ENCODE measurements around the gene HOXB4. TPM values are rescaled to one million over a fixed set of nuclear protein-coding genes. Genes with fewer than 3 reads are reported as not detected.

HOXB4 gene
- polyA plus RNA-seq, 1 donor: 1.0 TPM

DNA sequence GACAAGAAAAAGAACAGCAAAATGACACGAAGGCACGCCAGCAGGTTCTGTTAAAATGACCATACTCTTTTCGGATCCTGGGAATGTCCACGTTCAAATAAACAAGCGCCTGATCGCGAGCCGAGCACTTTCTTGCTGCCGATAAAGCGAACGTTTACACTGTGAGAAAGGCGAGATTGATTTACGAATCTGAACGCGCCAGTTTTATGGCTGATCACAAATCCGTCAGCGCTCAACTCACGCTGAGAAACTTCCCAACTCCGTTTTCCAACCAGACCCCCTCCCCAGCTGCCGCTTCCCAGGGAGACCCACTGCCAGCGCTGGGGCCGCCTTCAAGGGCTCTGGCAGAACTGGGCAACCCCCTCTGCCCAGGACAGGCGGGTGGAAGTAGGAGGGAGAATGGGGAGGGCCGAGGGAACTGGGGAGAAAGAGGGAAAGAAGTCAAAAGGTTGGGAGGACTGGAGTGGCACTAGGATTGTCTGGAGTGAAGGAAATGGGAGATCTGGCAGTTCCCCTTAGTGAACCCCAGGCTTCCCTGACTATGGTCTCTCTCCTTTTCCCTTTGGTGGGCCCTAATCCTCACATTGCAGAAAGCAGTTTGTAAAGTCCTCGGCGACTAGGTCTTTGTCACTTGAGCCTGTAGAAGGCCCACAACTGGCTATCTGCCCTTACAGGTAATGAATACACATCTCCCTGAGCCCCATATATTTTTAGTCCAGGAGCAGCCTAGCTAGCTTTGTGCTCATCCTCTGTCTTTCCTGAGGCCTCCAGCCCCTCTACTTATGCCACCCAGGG is 6.9 kb downstream of the HOXB4 start:
- no peak for DNase-seq

GRCh38 chr17:48570325-48571023 is 7.7 kb downstream of the HOXB4 start:
- no peak for DNase-seq

GRCh38 chr17:48569674-48570324 is 8.4 kb downstream of the HOXB4 start:
- DNase-seq: no peak

GRCh38 chr17:48569240-48569582 is 8.9 kb downstream of the HOXB4 start:
- DNase-seq: no peak

DNA sequence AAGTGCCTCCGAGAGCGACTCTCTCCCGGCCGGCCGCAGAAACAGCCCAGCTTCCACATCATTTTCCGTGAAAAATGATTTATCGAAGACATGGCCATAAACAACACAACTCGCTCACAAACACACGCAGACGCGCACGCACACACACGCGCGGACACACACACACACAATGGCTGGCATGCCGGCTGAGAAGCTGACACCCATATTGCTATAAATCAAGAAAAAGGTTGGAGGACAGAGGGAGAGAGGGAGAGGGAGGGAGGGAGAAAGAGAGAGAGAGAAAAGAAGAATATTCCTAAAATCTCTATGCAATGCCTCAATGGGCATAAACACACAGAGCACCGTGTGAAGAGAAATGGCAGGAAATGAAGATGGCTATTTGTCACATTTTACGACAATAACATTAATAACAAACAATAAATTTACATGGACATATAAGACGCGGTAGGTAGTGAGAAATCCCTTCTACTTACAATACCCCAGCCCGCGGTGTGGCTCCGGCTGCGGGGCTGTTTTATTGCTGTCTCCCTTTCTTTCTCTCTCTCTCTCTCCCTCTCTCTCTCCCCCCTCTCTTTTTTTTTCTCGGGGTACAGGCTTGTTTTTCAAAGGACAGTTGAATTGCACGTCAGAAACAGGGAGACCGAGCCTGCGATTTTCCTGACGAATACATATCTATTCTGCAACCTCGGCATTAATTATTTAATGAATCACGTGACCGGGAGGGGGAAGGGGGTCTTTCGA is 9.5 kb downstream of the HOXB4 start:
- DNase-seq: no peak

GRCh38 chr17:48567646-48568354 is 10.3 kb downstream of the HOXB4 start:
- DNase-seq: no peak

GRCh38 chr17:48567209-48567608 is 10.9 kb downstream of the HOXB4 start:
- no peak for DNase-seq

- DNase-seq: no peak
Observed at GRCh38 chr17:48566717-48567116, 11.4 kb downstream of the HOXB4 start.

DNA sequence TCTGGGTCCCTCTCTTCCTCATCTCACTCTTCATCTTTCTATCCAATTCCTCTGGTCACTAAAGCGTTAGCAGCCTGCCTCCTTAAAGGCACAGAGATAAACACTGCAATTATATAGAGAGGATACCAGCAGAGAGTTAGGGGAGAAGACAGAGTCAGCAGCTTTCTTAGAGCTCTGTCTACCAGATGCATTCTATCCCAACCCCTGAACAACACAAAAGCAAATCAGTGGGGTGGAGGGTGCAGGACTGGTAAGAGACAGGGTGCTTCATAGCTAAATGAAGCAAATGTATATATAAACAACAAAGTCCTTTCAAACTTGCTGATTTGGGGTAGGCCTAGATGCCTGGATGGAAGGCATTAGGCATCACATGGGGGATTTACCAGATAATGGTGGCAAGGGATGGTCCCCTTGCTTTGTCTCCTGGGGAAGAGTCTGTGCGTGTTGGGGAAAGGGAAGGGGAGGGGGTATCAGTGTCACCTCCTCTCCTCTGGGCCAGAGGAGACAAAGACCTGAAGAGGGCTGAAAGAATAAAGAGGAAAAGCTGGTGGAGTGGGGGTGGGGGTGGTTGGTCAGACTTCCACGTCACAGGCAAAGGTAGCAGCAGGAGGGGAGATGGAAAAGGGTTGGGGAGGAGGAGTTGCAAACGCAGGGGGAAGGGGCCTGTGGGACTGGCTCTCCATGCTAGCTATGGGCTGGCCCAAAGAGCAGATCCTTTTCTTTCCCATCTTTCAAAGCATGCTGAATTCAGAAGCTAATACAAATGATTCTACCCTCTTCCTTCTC is 12.0 kb downstream of the HOXB4 start:
- DNase-seq: no peak

GRCh38 chr17:48565022-48565554 is 13.1 kb downstream of the HOXB4 start:
- DNase-seq: no peak

DNA sequence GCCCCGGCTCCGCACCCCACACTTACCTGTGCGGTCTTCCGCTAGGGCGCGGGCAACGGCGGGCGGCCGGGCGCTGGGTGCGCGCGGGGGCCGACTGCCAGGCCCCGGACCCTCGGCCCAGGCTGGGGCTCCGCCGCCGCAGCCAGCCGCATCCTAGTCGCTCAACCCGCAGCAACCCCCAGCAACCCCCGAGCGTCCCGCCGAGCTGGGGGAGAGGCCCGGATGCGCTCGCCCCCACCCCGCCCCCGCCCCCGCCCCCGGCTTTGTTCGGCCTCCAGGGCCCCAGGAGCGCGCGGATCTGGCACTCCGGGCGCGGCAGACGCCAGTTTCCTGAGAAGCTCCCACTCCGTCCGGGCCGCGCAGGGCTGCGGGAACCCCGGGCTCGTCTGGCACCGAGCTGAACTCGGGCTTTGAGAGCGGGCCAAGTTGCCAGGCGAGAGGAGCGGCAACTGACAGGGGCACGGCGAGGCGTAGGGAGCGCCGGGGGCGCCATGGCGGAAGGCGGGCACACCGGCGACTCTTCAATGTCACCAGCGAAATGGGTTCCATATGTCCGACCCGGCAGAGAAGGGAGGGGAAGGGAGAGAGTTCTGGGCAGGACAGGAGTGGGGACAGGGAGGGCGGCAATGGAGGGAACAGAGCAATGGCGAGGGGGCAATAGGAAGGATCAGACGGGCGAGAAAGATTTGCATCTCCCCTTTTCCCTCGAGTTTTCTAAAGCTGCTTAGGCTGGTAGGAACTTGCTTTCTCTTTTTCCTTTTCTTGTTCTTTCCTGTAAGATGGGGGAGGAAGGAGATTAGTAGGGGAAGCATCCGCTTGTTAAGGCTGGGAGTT is 13.7 kb downstream of the HOXB4 start:
- no peak for DNase-seq

- no peak for DNase-seq
Observed at GRCh38 chr17:48563867-48564187, 14.3 kb downstream of the HOXB4 start.

DNA sequence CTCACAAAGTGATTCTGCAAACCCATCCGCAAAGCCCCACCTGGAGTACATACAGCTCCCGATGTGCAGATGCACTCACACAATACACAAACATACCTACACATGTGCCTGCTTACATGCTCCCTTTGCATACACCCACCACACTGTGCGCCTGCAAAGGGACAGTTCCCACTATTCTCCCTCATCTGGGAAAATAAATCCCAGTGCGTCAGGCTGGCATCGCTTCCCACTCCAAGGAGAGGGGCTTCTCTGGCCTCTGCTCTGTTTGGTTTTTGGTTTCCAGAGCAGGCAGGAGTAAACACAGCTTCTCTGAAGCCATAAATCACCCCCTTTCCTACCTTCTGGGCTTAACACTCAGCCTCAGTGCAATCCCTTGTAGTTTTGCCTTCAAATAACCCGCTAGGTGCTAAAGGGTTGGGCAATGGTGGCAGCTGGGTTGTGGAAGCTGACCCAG is 14.7 kb downstream of the HOXB4 start:
- DNase-seq: no peak

- no peak for DNase-seq
Observed at GRCh38 chr17:48562934-48563333, 15.2 kb downstream of the HOXB4 start.

DNA sequence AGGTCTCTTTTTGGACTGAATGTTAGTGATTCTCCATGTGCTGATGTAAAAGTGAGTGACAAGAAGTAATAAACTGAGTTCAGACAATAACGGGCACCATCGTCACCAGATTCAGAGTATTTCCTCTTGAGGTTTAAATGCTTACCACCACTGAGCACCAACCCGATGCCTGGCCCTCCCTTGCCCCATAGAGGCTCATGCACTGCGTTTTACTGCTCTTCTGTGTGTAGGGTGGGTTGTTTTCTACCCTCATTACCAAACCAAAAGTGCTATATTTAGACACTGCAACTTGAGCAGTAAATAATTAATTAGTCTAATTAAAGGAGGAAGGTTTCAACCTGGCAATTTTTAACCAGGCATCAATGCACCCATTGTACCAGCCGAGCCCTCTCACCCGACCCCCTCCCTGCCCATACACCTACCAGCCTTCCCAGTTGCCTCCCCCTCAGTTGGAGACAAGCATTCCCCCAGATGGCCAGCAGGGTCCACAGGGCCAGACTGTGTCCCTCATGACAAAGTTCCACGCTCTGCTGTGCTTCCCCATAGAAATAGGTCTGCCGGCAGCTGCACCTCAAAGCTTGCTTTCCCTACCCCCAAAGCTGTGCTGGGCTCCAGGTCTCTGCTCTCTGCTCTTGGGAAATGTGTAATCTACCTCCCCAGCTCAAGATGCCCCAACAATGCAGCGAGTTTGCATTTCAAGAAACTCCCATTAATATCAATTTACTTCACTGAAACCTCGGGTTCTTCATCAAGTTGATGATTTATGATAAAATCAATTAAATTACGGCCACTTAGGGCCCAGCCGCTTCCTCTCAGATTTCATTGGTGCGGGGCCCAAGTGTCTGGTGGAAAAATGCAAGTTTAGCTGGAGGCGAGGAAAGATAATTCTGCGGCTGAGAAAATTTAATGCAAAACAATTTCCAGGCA is 16.0 kb downstream of the HOXB4 start:
- no peak for DNase-seq

GRCh38 chr17:48559840-48560817 is 18.0 kb downstream of the HOXB4 start:
- no peak for DNase-seq

DNA sequence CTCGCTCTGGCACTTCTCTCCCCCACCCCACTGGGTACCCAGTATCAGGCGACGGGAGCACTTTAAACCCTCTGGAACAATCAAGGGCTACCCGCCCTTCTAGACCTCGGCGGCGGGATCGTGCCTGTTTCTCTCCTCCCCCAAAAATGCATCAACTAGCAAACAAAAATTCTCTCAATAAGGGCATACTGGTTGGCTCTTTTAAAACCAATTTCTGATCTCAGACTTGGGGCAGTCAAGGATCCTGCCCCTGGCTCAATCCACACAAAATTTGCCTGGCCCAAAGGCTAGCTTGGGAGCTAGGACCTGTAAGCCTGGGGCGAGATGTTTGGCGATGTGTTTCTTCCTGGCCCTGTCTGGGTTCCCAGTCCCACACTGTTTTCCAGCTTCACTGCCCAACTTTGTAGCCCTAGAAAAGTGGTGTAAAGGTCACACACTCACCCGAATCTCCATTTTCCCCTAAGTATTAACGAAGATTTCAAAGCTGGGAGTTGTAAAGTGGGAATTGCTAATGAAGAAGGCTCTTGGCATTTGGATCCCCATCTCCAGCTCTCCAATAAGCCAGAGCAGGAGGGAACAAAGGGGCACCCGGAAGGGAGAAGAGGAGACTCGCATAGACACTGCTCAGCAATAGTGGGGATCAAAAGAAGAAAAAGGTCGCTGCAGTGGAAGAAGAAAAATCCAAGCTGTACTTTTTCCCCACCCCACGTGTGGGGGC is 18.9 kb downstream of the HOXB4 start:
- DNase-seq: no peak

GRCh38 chr17:48558831-48559121 is 19.4 kb downstream of the HOXB4 start:
- DNase-seq: no peak

Measured in hindlimb muscle (tissue), 1 donor.